Astrocyte (in vitro differentiated cells and primary cell): ENCODE results near the gene HNMT. TPM values are rescaled to one million over a fixed set of nuclear protein-coding genes. Genes with fewer than 3 reads are reported as not detected.

ENCODE experiments used
- DNase-seq: peaks from one replicate; pipeline ENCODE4 v3.0.0-alpha.2; 2010; ENCODE audit warnings: low read depth
- FAIRE-seq: peaks from 2 replicates; lab custom pipeline; 2011; peaks lifted over from hg19 to GRCh38; lab: Jason Lieb, UNC
- H2AFZ ChIP-seq: 2 replicates; pipeline ENCODE4 v1.6.0; 2012; ENCODE audit warnings: low read depth, low read length, inconsistent platforms
- H3K27ac ChIP-seq: 2 replicates; pipeline ENCODE4 v1.5.1; 2011; ENCODE audit warnings: low read depth, low read length, inconsistent platforms
- H3K27me3 ChIP-seq: 2 replicates; pipeline ENCODE4 v1.6.0; 2011; ENCODE audit warnings: low read length, inconsistent platforms; ENCODE audit not compliant: insufficient read depth
- H3K36me3 ChIP-seq: 2 replicates; pipeline ENCODE4 v1.5.1; 2011; ENCODE audit warnings: low read length, inconsistent platforms; ENCODE audit not compliant: insufficient read depth
- H3K4me1 ChIP-seq: 2 replicates; pipeline ENCODE4 v1.5.1; 2011; ENCODE audit warnings: low read length, inconsistent platforms; ENCODE audit not compliant: insufficient read depth
- H3K4me2 ChIP-seq: 2 replicates; pipeline ENCODE4 v1.6.0; 2012; ENCODE audit warnings: low read length, inconsistent platforms
- H3K4me3 ChIP-seq: 2 replicates; pipeline ENCODE4 v1.5.1; 2011; ENCODE audit warnings: low read depth, mild to moderate bottlenecking, low read length, inconsistent platforms; ENCODE audit not compliant: insufficient read depth
- H3K79me2 ChIP-seq: 2 replicates; pipeline ENCODE4 v1.6.0; 2012; ENCODE audit warnings: mild to moderate bottlenecking, low read length, inconsistent platforms; ENCODE audit not compliant: insufficient read depth
- H3K9ac ChIP-seq: 2 replicates; pipeline ENCODE4 v1.6.0; 2012; ENCODE audit warnings: mild to moderate bottlenecking, low read length, inconsistent platforms
- H3K9me3 ChIP-seq: 2 replicates; pipeline ENCODE4 v1.5.1; 2012; ENCODE audit warnings: low read depth, mild to moderate bottlenecking, low read length, inconsistent platforms; ENCODE audit not compliant: insufficient read depth
- H4K20me1 ChIP-seq: 2 replicates; pipeline ENCODE4 v1.6.0; 2012; ENCODE audit warnings: low read length, inconsistent platforms; ENCODE audit not compliant: insufficient read depth
- H3K27ac Mint-ChIP-seq: one replicate; pipeline ENCODE4 v1.8.0; 2021; ENCODE audit warnings: mild to moderate bottlenecking, mixed read lengths; ENCODE audit not compliant: unreplicated experiment
- H3K27me3 Mint-ChIP-seq: one replicate; pipeline ENCODE4 v1.8.0; 2021; ENCODE audit warnings: low read depth, mixed read lengths; ENCODE audit not compliant: unreplicated experiment
- H3K36me3 Mint-ChIP-seq: one replicate; pipeline ENCODE4 v1.8.0; 2021; ENCODE audit warnings: low read depth, mixed read lengths; ENCODE audit not compliant: unreplicated experiment
- H3K4me1 Mint-ChIP-seq: one replicate; pipeline ENCODE4 v1.8.0; 2021; ENCODE audit warnings: low read depth, mixed read lengths; ENCODE audit not compliant: unreplicated experiment
- H3K4me3 Mint-ChIP-seq: one replicate; pipeline ENCODE4 v1.8.0; 2021; ENCODE audit warnings: mild to moderate bottlenecking, moderate library complexity, mixed read lengths; ENCODE audit not compliant: unreplicated experiment
- H3K9me3 Mint-ChIP-seq: one replicate; pipeline ENCODE4 v1.8.0; 2021; ENCODE audit warnings: mild to moderate bottlenecking, mixed read lengths; ENCODE audit not compliant: unreplicated experiment
- EZH2 ChIP-seq: IDR thresholded peaks from 2 replicates; pipeline ENCODE4 v1.6.1; 2012; ENCODE audit warnings: mild to moderate bottlenecking, low read length, inconsistent platforms; ENCODE audit not compliant: insufficient read depth
- total RNA-seq: library from RNA; stranded (reverse); gene quantifications from 2 replicates; pipeline ENCODE4 v1.2.1, GENCODE V29; 2021
- TF ChIP-seq, protein P1 (sequence below): IDR thresholded peaks from 2 replicates; pipeline ENCODE4 v1.5.1; 2011; ENCODE audit warnings: low read depth, mild to moderate bottlenecking, inconsistent platforms, low read length, moderate library complexity; ENCODE audit not compliant: insufficient read depth

The HNMT gene
- total RNA-seq, 1 donor from 2014 or later = 15.3 TPM

GRCh38 chr2:138030459-138030858, 66.2 kb downstream of the HNMT start:
- peaks cover 26% of the 10 kb centered on the region for H3K4me1 Mint-ChIP-seq
- H3K27ac Mint-ChIP-seq = peak overlapping the region; percentile 79
- Histone ChIP-seq H3K36me3 (no peaks in the 10 kb centered on the region), H3K9me3 (no peaks in the 10 kb centered on the region), H3K4me2 (peak overlapping the region; percentile 49), H3K27me3 (no peaks in the 10 kb centered on the region), H3K9ac (peak overlapping the region; percentile 42), H3K4me1 (peaks cover 10% of the 10 kb centered on the region), H2AFZ (no peak overlapping the region), H3K4me3 (no peak overlapping the region), H3K27ac (peak overlapping the region; percentile 49), H3K79me2 (no peaks in the 10 kb centered on the region), H4K20me1 (no peaks in the 10 kb centered on the region)
- no peak overlapping the region for H3K4me3 Mint-ChIP-seq
- DNase-seq (peak; percentile 98), FAIRE-seq (peak; percentile 55)
- H3K9me3 Mint-ChIP-seq = no peaks in the 10 kb centered on the region
- no peaks in the 10 kb centered on the region for H3K27me3 Mint-ChIP-seq
- H3K36me3 Mint-ChIP-seq = no peaks in the 10 kb centered on the region
- no peak for TF ChIP-seq EZH2
- TF ChIP-seq, protein P1, sequence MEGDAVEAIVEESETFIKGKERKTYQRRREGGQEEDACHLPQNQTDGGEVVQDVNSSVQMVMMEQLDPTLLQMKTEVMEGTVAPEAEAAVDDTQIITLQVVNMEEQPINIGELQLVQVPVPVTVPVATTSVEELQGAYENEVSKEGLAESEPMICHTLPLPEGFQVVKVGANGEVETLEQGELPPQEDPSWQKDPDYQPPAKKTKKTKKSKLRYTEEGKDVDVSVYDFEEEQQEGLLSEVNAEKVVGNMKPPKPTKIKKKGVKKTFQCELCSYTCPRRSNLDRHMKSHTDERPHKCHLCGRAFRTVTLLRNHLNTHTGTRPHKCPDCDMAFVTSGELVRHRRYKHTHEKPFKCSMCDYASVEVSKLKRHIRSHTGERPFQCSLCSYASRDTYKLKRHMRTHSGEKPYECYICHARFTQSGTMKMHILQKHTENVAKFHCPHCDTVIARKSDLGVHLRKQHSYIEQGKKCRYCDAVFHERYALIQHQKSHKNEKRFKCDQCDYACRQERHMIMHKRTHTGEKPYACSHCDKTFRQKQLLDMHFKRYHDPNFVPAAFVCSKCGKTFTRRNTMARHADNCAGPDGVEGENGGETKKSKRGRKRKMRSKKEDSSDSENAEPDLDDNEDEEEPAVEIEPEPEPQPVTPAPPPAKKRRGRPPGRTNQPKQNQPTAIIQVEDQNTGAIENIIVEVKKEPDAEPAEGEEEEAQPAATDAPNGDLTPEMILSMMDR = no peak

GRCh38 chr2:138032334-138032733, 68.1 kb downstream of the HNMT start:
- Histone ChIP-seq H3K9me3 (no peaks in the 10 kb centered on the region), H4K20me1 (no peaks in the 10 kb centered on the region), H3K4me2 (no peak overlapping the region), H3K4me1 (peaks cover 10% of the 10 kb centered on the region), H3K4me3 (no peak overlapping the region), H2AFZ (no peak overlapping the region), H3K27me3 (no peaks in the 10 kb centered on the region), H3K27ac (no peak overlapping the region), H3K36me3 (no peaks in the 10 kb centered on the region), H3K79me2 (no peaks in the 10 kb centered on the region), H3K9ac (no peak overlapping the region)
- no peaks in the 10 kb centered on the region for H3K36me3 Mint-ChIP-seq
- no peaks in the 10 kb centered on the region for H3K9me3 Mint-ChIP-seq
- TF ChIP-seq EZH2 = no peak
- TF ChIP-seq, protein P1 = no peak
- no peaks in the 10 kb centered on the region for H3K27me3 Mint-ChIP-seq
- DNase-seq (no peak), FAIRE-seq (no peak)
- peaks cover 34% of the 10 kb centered on the region for H3K4me1 Mint-ChIP-seq
- no peak overlapping the region for H3K27ac Mint-ChIP-seq
- no peak overlapping the region for H3K4me3 Mint-ChIP-seq

- FAIRE-seq (no peak), DNase-seq (no peak)
- no peaks in the 10 kb centered on the region for H3K27me3 ChIP-seq
- H3K9ac ChIP-seq = no peak overlapping the region
- H3K9me3 ChIP-seq = no peaks in the 10 kb centered on the region
- no peak overlapping the region for H3K27ac ChIP-seq
- Mint-ChIP-seq H3K4me3 (no peak overlapping the region), H3K9me3 (no peaks in the 10 kb centered on the region), H3K27me3 (no peaks in the 10 kb centered on the region), H3K27ac (no peak overlapping the region), H3K4me1 (peaks cover 34% of the 10 kb centered on the region), H3K36me3 (no peaks in the 10 kb centered on the region)
- H3K79me2 ChIP-seq = no peaks in the 10 kb centered on the region
- H3K4me2 ChIP-seq = no peak overlapping the region
- H3K4me3 ChIP-seq = no peak overlapping the region
- no peaks in the 10 kb centered on the region for H4K20me1 ChIP-seq
- peaks cover 10% of the 10 kb centered on the region for H3K4me1 ChIP-seq
- no peaks in the 10 kb centered on the region for H3K36me3 ChIP-seq
- H2AFZ ChIP-seq = no peak overlapping the region
- TF ChIP-seq, protein P1 = no peak
- no peak for TF ChIP-seq EZH2
Observed at GRCh38 chr2:138034536-138034935, 70.3 kb downstream of the HNMT start.
